HUES6 (cell line): ENCODE data around the gene ITPRID2.

Experiments
- H3K27ac ChIP-seq: 2 replicates; pipeline ENCODE4 v1.7.0; 2013; ENCODE audit warnings: low read depth, mild to moderate bottlenecking, low read length, inconsistent platforms
- H3K27me3 ChIP-seq: 2 replicates; pipeline ENCODE4 v1.6.1; 2013; ENCODE audit warnings: low read length; ENCODE audit not compliant: control insufficient read depth, insufficient read depth
- H3K36me3 ChIP-seq: 2 replicates; pipeline ENCODE4 v1.6.1; 2013; ENCODE audit warnings: low read length; ENCODE audit not compliant: control insufficient read depth, insufficient read depth
- H3K4me1 ChIP-seq: 2 replicates; pipeline ENCODE4 v1.6.1; 2013; ENCODE audit warnings: low read length; ENCODE audit not compliant: control insufficient read depth, insufficient read depth
- H3K4me3 ChIP-seq: 2 replicates; pipeline ENCODE4 v1.5.1; 2013; ENCODE audit warnings: low read depth, low read length
- H3K9ac ChIP-seq: one replicate; pipeline ENCODE4 v1.6.1; 2013; ENCODE audit warnings: mild to moderate bottlenecking, low read length
- H3K9me3 ChIP-seq: 2 replicates; pipeline ENCODE4 v1.6.1; 2013; ENCODE audit warnings: low read depth, low read length; ENCODE audit not compliant: control insufficient read depth, insufficient read depth

ITPRID2 gene

GRCh38 chr2:181916726-181917718, 25.5 kb downstream of the ITPRID2 start:
- Histone ChIP-seq H3K4me3 (no peak overlapping the region), H3K9me3 (no peaks in the 10 kb centered on the region), H3K36me3 (peaks cover 66% of the 10 kb centered on the region), H3K27ac (no peak overlapping the region), H3K4me1 (no peaks in the 10 kb centered on the region), H3K27me3 (no peaks in the 10 kb centered on the region), H3K9ac (no peak overlapping the region)

GRCh38 chr2:181918188-181918587, 26.7 kb downstream of the ITPRID2 start:
- Histone ChIP-seq H3K4me1 (no peaks in the 10 kb centered on the region), H3K27ac (no peak overlapping the region), H3K36me3 (peaks cover 74% of the 10 kb centered on the region), H3K27me3 (no peaks in the 10 kb centered on the region), H3K9me3 (no peaks in the 10 kb centered on the region), H3K9ac (no peak overlapping the region), H3K4me3 (no peak overlapping the region)

DNA sequence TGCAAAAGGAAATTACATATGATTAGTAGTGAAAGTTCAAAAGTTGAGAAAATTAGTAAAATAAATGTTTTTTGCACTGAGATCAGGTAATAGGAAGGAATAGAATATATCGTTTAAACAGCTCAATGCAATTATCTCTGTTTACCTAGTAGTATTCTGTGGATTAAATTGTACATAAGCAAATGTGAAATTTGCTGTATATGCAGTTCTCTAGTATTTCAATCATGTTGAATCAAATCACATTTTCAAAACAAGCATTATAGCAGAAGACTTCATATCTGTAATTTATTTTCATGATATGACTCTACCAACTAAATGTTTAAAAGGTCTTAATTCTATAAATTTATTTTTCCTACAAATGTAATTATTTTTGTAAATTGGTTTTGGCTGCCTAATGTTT, 31.6 kb downstream of the ITPRID2 start:
- Histone ChIP-seq H3K9ac (no peak overlapping the region), H3K27ac (no peak overlapping the region), H3K4me3 (no peak overlapping the region), H3K4me1 (no peaks in the 10 kb centered on the region), H3K27me3 (no peaks in the 10 kb centered on the region), H3K9me3 (no peaks in the 10 kb centered on the region), H3K36me3 (peaks cover 36% of the 10 kb centered on the region)

DNA sequence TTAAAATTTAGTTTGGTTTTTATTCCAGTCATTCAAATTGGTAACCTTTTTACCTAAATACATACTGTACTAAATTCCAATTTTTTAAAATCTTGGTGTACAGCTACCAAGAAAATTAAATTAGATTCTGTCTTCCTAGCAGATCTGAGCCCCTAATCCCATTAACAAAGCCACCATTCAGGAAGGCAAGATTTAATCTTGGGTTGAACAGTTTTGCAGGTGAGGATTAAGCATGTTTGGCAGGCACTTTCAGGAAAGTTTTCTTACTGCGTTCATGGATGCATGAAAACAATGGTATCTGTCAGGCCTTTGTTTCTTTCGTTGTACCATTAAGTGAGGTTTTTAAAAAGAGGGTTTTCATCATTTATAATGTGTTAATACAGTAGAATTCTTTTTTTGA, 32.8 kb downstream of the ITPRID2 start:
- H3K4me3 ChIP-seq: no peak overlapping the region
- peaks cover 26% of the 10 kb centered on the region for H3K36me3 ChIP-seq
- H3K27ac ChIP-seq: no peak overlapping the region
- H3K4me1 ChIP-seq: no peaks in the 10 kb centered on the region
- no peaks in the 10 kb centered on the region for H3K27me3 ChIP-seq
- H3K9me3 ChIP-seq: no peaks in the 10 kb centered on the region
- no peak overlapping the region for H3K9ac ChIP-seq

DNA sequence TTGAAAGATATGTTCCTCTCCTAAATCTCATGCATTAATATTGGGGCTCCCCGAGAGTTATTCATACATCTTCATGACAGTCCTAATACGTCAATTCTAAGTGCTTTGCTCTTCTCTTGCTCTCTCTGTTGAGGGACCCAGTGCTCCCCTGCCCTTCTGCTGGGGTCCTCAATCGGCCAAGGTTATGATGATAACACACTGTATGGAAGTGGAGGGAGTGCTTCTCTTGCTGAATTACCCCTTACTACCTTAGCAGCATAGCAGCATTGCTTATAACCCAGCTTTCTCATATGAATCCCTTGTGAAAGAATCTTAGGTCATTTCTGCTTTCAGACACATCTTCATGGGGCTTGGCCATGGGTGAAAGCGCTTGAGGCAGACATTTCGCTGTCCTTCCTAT, 43.2 kb downstream of the ITPRID2 start:
- Histone ChIP-seq H3K36me3 (no peaks in the 10 kb centered on the region; the same call in 1 of the 2 replicates), H3K27me3 (no peaks in the 10 kb centered on the region), H3K9ac (no peak overlapping the region), H3K9me3 (no peaks in the 10 kb centered on the region), H3K4me1 (no peaks in the 10 kb centered on the region), H3K27ac (no peak overlapping the region), H3K4me3 (no peak overlapping the region)

DNA sequence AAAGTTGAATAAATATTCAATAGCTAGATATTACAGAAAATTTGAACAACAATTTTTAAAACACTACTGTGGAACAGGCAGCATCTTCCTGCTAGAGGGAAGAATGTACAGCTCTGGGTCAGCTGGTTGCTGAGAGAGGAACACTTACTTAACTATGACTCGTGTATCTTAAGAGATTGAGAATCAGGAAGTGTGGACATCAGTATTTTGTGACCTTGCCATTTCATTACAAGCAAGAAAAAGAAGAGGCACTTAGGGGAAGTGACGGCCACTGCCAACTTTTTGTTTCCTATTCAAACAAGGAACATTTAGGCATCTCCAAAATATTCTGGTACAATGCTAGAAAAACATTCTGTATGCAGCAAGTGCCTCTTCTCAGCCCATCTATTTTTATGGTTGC, 45.9 kb downstream of the ITPRID2 start:
- Histone ChIP-seq H3K27ac (no peak overlapping the region), H3K36me3 (no peaks in the 10 kb centered on the region), H3K9me3 (no peaks in the 10 kb centered on the region), H3K9ac (no peak overlapping the region), H3K27me3 (no peaks in the 10 kb centered on the region), H3K4me3 (no peak overlapping the region), H3K4me1 (no peaks in the 10 kb centered on the region)

GRCh38 chr2:181943411-181944124, 52.0 kb downstream of the ITPRID2 start:
- H3K9ac ChIP-seq: no peak overlapping the region
- H3K36me3 ChIP-seq: no peaks in the 10 kb centered on the region
- H3K4me1 ChIP-seq: peaks cover 9% of the 10 kb centered on the region; the same call in 1 of the 2 replicates
- H3K4me3 ChIP-seq: no peak overlapping the region
- H3K27me3 ChIP-seq: no peaks in the 10 kb centered on the region
- no peak overlapping the region for H3K27ac ChIP-seq
- H3K9me3 ChIP-seq: no peaks in the 10 kb centered on the region

DNA sequence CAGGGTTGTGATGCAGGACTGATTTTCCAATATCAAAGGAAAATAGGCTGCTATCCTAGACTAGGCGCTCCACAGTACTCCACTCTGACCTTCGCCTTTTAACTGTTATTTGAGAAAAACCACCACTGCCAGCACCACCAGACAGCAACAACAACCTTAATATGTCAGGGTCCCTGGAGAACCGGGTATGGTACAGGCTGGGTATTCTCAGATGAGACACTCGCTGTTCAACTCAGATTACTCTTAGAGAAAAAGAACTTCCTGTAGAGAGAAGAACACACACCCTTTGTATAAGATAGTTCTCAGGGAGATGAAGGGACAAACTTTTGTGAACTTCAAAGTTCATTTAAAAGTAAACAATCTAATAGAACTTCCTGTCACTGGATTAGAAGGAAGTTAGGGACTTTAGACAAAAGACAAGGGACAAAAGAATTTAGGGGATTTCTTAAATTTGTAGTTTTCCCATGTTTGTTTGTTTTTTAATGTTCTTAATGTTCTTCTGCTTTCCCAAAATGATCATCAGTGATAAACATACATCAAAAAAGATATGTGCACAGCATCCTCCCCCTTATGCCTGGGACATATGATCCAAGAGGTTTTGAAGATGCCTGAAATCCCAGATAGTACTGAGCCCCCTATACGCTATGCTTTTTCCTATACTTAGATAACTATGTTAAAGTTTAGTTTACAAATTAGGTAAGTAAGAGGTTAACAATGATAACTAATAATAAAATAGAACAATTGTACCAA, 52.8 kb downstream of the ITPRID2 start:
- Histone ChIP-seq H3K4me1 (peaks cover 9% of the 10 kb centered on the region; the same call in 1 of the 2 replicates), H3K9me3 (no peaks in the 10 kb centered on the region), H3K27ac (no peak overlapping the region), H3K9ac (no peak overlapping the region), H3K27me3 (no peaks in the 10 kb centered on the region), H3K4me3 (no peak overlapping the region), H3K36me3 (no peaks in the 10 kb centered on the region)

DNA sequence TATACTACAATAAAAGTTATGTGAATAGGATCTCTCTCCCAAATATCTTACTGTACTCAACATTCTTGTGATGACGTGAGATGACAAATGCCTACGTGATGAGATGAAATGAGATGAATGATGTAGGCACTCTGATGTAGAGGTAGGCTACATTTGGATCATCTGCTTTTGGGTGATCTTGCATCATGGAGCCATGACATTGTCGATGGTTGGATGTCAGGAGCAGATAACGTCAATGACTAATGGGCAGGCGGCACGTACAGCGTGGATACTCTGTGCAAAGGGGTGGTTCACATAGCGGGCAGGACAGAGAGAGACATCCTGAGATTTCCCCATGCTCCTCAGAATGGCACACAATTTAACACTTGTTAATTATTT, 53.4 kb downstream of the ITPRID2 start:
- Histone ChIP-seq H3K27ac (no peak overlapping the region), H3K36me3 (no peaks in the 10 kb centered on the region), H3K9me3 (no peaks in the 10 kb centered on the region), H3K9ac (no peak overlapping the region), H3K27me3 (no peaks in the 10 kb centered on the region), H3K4me1 (peaks cover 9% of the 10 kb centered on the region; the same call in 1 of the 2 replicates), H3K4me3 (no peak overlapping the region)

DNA sequence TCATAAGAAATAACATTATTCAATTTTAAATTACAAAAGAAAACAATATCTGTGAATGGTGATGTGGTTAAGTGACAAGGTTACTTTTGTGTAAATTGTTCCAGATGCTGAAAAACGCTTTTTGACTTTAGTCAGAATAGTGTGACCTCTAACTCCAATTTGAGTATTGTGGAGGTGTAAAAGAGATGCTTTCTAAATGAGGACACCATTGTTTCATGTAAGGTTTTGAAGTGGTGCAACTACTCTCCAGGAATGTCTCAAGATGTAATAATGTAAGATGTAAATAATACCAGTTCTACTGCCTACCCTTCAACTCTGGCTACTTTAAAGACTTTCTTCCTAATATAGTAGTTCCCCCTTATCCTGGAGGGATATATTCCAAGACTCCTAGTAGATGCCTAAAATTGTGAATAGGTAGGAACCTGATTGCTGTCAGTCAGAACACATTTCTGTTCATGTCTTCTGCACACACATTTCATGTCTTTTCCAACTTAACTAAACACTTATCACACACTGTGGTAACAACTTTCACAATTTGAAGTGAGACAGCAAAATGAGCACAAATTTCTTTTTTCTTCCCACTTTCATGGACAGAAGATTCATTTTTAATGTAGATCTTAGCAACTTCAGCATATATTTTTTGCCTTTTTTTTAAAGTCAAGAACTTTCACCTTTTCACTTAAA, 55.1 kb downstream of the ITPRID2 start:
- Histone ChIP-seq H3K27ac (no peak overlapping the region), H3K9me3 (no peaks in the 10 kb centered on the region), H3K4me1 (peaks cover 9% of the 10 kb centered on the region; the same call in 1 of the 2 replicates), H3K9ac (no peak overlapping the region), H3K4me3 (no peak overlapping the region), H3K36me3 (no peaks in the 10 kb centered on the region), H3K27me3 (no peaks in the 10 kb centered on the region)
